Muscle layer of colon (tissue), 2 donors: Measurements from ENCODE around the gene SPRED2.

Source experiments
- H3K27ac ChIP-seq: one replicate; pipeline ENCODE4 v1.7.0; 2013; ENCODE audit warnings: low read depth, mild to moderate bottlenecking, low read length, moderate library complexity
- H3K27me3 ChIP-seq, 2 donors: one replicate each; pipeline ENCODE4 v1.7.0; 2013; ENCODE audit warnings: low read length in 2 of 2, mild to moderate bottlenecking in 2 of 2; ENCODE audit not compliant: insufficient read depth in 2 of 2, control insufficient read depth in 1 of 2
- H3K36me3 ChIP-seq: one replicate; pipeline ENCODE4 v1.7.0; 2013; ENCODE audit warnings: mild to moderate bottlenecking, low read length; ENCODE audit not compliant: insufficient read depth
- H3K4me1 ChIP-seq: one replicate; pipeline ENCODE4 v1.7.0; 2013; ENCODE audit warnings: mild to moderate bottlenecking, low read length; ENCODE audit not compliant: insufficient read depth
- H3K4me3 ChIP-seq, 2 donors: one replicate each; pipeline ENCODE4 v1.7.0; 2013; ENCODE audit warnings: low read length in 2 of 2, low read depth in 1 of 2, mild to moderate bottlenecking in 1 of 2, moderate library complexity in 1 of 2
- H3K9ac ChIP-seq: one replicate; pipeline ENCODE4 v1.7.0; 2013; ENCODE audit warnings: low read length
- H3K9me3 ChIP-seq: one replicate; pipeline ENCODE4 v1.7.0; 2013; ENCODE audit warnings: mild to moderate bottlenecking, low read length
- donor health status: abdominal sarcoma.
- donor health status: Adenocarcinoma of cecum.

Gene SPRED2

DNA sequence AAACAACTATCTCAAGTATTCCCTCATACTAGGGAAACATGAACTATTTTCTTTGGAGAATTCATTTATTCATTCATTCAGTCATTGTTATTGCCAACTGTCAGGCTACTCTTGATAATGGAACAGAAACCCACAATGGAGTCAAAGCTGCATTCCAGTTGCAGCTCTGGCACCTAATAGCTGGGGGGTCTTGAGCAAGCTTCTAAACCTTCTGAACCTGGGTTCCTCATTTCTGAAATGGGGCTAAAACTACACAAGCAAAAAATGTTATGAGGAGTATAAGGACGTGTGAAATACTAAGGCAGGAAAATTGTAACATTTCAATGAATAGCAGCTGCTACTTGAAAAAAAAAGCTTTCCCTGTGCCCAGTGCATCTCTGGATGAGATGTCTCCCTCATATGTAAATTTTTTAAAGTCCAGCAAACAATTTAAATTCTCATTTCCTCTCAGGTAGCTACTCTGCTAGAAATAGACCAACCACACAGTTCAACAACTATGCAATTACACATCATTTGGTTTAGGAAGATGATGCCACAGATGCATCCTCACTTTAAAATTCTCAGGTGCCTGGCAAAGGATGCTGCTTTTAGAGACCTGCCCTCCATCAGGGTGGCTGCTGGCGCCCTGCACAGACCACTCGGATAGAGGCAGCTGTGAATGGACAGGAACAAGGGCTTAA lies 38.5 kb downstream of the SPRED2 start:
- H3K4me1 ChIP-seq: peaks cover 5% of the 10 kb centered on the region
- no peak overlapping the region for H3K9ac ChIP-seq
- H3K27me3 ChIP-seq: no peaks in the 10 kb centered on the region
- H3K9me3 ChIP-seq: no peaks in the 10 kb centered on the region
- H3K4me3 ChIP-seq: no peak overlapping the region
- no peak overlapping the region for H3K27ac ChIP-seq
- no peaks in the 10 kb centered on the region for H3K36me3 ChIP-seq

DNA sequence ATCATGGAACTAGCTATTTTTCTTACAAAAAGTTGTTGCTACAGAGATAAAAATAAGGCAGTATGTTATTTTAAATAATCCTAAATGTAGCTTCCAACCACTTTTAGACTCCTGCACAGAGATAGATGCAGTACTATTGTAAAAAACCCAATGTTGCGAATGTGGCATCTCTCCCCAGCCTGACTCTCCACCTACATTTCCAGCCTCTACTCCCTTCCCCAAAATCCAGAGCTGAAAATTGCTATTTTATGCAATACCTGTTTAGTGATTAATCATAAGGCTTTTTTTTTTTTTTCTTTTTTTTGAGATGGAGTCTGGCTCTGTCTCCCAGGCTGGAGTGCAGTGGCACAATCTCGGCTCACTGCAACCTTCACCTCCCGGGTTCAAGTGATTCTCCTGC lies 39.4 kb downstream of the SPRED2 start:
- H3K4me1 ChIP-seq: peaks cover 5% of the 10 kb centered on the region
- no peaks in the 10 kb centered on the region for H3K36me3 ChIP-seq
- H3K9ac ChIP-seq: no peak overlapping the region
- H3K27ac ChIP-seq: no peak overlapping the region
- H3K27me3 ChIP-seq: no peaks in the 10 kb centered on the region
- no peaks in the 10 kb centered on the region for H3K9me3 ChIP-seq
- no peak overlapping the region for H3K4me3 ChIP-seq

DNA sequence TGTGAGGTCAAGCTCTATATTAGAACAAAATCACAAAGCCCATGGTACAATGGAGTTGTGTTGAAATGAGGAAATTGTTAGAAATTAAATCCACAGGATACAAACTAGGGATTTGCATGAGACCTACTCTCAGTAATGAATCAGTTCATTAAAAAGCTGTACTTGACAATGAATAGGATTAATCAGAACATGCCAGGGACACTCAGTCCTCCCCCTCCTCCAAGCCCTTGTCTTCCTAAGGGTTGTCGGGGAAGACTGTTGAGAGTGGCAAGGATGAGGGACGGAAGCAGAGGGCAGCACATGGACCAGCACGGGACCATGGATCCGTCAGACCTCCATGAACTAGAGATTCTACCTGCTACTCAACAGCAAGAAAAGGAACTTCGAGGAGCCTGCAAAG lies 39.8 kb downstream of the SPRED2 start:
- H3K9ac ChIP-seq: no peak overlapping the region
- no peaks in the 10 kb centered on the region for H3K9me3 ChIP-seq
- no peaks in the 10 kb centered on the region for H3K36me3 ChIP-seq
- H3K4me3 ChIP-seq: no peak overlapping the region
- H3K27me3 ChIP-seq: no peaks in the 10 kb centered on the region
- H3K4me1 ChIP-seq: peaks cover 5% of the 10 kb centered on the region
- no peak overlapping the region for H3K27ac ChIP-seq

DNA sequence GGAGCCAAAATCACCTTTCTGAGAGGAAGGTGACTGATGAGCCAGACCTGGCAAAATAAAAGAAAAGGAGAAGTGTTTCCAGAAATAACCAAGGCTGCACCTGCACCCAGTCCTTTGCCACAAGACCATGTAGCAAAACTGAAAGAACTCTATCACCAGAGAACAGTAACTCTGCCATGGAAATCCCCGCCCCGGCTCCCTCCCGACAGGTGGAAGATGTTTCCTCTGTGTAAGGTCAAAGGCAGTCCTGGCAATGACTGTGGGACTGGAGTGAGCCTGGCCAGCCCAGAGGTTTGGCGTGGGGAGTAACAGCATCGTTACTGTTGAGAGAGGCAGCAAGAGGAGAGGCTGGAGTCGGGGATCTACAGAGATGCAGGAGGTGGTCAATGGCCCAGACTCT lies 42.3 kb downstream of the SPRED2 start:
- Histone ChIP-seq H3K27ac (no peak overlapping the region), H3K4me1 (no peaks in the 10 kb centered on the region), H3K9me3 (no peaks in the 10 kb centered on the region)

DNA sequence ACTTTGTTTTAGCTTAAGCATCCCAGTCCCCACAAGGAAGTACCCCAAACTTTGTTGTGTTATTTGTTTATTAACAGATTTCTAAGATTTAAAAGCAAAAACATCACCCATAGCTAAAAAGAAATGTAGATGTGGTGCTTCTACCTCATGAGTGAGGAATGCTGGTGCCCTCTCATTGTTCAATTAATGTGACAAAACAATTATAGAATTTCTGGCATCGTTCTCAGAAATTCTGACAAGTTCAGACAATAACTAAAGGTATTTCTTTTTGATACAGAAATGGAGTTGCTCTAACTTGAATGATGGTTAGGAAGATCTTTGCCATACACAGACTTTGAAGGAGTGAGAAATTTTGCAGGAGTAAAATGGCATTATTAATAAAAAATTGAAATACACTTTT lies 42.9 kb downstream of the SPRED2 start:
- H3K4me1 ChIP-seq: no peaks in the 10 kb centered on the region
- H3K9ac ChIP-seq: no peak overlapping the region
- H3K27ac ChIP-seq: no peak overlapping the region
- H3K27me3 ChIP-seq: no peaks in the 10 kb centered on the region
- no peak overlapping the region for H3K4me3 ChIP-seq
- H3K9me3 ChIP-seq: no peaks in the 10 kb centered on the region
- no peaks in the 10 kb centered on the region for H3K36me3 ChIP-seq

More for the DNA sequence above, 42.3 kb downstream of the SPRED2 start:
- Histone ChIP-seq H3K27me3 (no peaks in the 10 kb centered on the region), H3K9ac (no peak overlapping the region), H3K4me3 (no peak overlapping the region), H3K36me3 (no peaks in the 10 kb centered on the region)

DNA sequence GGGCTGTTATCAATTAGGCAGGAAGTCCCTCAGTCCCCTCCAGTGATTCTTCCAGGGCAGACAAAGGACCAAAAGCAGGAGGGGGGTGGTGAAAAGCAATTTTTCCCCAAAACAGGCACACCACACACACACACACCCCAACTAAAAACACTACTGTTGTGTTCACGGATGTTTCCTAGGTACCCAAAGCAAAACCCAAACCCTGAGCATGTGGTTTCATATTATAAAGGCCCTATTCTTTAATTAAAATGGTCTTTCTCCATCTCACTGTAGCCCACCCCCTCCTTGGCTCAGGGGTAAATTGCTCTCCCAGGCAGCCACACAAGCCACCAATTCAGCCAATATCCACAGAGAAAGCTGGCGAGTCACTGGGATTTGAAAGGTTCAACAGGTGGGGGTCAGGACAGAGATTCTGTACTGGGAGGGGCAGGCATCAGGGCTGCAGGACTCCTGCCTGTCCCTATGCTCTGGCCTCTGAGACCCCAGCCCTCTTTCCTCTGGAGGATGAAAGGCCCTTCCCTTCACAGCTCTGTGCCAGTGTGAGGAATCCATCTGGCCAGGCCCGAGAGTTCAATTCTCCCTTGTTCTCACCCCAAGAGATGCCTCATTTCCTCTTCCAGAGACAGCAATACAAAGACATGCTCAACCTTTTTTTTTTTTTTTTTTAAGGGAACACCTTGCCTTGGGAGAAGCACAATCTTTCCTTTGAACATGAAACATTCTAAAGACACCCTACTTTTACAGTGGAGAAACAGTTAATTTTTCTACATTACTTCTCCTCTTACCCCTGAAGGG lies 43.6 kb downstream of the SPRED2 start:
- Histone ChIP-seq H3K36me3 (no peaks in the 10 kb centered on the region), H3K4me1 (peaks cover 4% of the 10 kb centered on the region), H3K27ac (no peak overlapping the region), H3K9me3 (no peaks in the 10 kb centered on the region), H3K27me3 (no peaks in the 10 kb centered on the region), H3K4me3 (no peak overlapping the region), H3K9ac (no peak overlapping the region)

DNA sequence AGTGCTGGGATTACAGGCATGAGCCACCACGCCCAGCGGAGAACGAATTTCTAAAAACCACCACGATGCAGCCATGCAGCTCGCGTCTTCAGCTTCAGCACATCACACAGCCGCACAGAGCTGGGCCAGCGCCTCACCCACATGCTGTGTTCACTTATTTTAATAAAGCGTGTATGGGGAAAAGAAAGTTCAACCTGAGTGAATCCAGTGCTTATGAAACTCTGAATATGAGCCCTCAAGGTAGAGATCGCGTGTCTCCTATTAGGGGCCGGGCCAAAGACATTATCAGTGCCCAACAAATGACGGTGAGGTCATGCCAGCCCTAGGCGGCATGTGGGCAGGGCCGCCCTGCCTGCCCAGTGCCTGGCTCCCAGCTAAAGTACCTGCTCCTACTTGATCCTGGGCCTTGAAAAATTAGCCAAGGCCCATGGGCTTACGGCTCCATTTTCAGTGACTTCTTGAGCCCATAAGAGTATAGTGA lies 44.3 kb downstream of the SPRED2 start:
- no peak overlapping the region for H3K4me3 ChIP-seq
- H3K27ac ChIP-seq: no peak overlapping the region
- H3K36me3 ChIP-seq: no peaks in the 10 kb centered on the region
- peaks cover 11% of the 10 kb centered on the region for H3K4me1 ChIP-seq
- no peaks in the 10 kb centered on the region for H3K9me3 ChIP-seq
- no peaks in the 10 kb centered on the region for H3K27me3 ChIP-seq
- no peak overlapping the region for H3K9ac ChIP-seq

DNA sequence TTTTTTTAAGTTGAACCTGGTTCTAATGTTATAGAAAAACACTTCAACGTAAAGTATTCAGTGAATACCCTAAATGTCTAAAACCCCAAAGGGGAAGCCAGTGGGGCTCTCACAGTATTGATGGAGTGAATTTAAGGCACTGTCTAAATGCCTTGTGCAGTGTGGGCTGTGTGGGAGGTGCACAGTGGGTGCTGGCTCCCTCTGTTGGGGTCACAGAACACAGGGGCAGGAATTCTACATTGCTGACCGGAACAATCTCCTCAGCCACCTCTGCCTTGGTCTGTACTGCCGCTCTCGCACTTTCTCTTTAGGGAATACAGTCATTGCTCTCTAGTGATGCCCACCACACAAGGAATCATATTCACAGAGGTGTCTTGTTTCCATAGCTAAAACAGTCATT lies 45.4 kb downstream of the SPRED2 start:
- H3K4me3 ChIP-seq: no peak overlapping the region
- peaks cover 22% of the 10 kb centered on the region for H3K4me1 ChIP-seq
- H3K27ac ChIP-seq: no peak overlapping the region
- H3K27me3 ChIP-seq: no peaks in the 10 kb centered on the region
- no peaks in the 10 kb centered on the region for H3K9me3 ChIP-seq
- H3K36me3 ChIP-seq: no peaks in the 10 kb centered on the region
- H3K9ac ChIP-seq: no peak overlapping the region

DNA sequence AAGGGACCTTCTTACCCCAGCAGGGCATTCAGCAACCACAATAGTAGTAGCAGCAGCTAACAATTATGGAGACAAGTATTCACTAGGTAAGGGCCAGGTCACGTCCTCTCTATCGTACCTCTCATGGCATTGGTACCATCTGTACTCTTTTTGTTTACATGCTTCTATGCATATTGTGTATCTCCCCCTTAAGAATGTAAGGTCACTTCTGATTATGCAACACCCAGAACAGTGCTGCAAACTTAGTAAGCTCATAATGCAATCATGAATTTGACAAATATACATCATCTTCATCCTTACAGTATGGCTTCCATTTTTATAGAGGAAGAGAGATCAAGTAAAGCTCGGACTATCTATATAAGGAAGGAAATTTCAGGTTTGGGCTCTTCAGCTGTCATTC lies 46.1 kb downstream of the SPRED2 start:
- no peak overlapping the region for H3K9ac ChIP-seq
- H3K9me3 ChIP-seq: no peaks in the 10 kb centered on the region
- H3K36me3 ChIP-seq: no peaks in the 10 kb centered on the region
- H3K27me3 ChIP-seq: no peaks in the 10 kb centered on the region
- no peak overlapping the region for H3K27ac ChIP-seq
- no peak overlapping the region for H3K4me3 ChIP-seq
- peaks cover 23% of the 10 kb centered on the region for H3K4me1 ChIP-seq

DNA sequence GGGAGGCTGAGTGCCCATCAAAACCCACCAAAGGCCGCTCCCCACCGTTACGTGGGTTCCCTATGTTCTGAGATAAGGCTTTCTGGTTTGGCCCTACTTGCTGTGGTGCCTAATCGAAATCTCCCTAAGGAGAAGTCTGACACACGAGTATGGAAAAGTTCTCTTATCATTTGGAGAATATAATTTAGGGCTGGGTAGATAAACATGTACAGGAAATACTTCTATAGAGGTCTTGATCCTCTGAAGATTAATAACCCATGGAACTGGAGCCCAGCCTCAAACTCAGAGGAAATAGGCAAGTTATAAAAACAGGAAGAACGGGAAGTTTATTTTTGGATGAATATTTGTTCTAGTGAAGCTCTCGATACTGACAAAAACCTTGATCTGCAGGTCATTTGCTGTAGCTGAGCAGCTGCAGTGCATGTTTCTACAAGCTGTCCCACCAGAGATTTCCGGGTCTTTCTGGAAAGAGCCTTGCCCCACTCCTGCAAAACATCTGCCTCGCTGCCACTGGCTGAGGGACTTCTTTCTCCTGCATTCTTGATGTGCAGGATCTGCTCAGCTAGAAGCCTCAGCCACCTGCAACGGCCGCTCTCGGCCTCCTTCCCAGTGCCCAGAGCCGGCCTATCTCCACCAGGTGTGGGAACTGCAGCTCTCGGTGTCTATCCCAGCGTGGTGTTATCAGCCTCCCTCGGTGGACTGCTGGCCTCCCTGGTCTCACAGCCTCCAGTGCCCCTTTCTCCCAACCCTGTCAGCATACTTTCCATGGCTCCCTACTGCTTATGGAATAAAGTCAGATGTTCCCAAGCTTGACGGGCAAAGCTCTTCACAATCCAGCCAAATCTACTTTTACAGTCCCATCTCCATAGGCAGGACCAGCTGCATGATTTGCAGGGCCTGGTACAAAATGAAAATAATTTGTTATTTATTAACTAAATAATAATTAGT lies 48.6 kb downstream of the SPRED2 start:
- Histone ChIP-seq H3K27ac (no peak overlapping the region), H3K36me3 (no peaks in the 10 kb centered on the region), H3K27me3 (no peaks in the 10 kb centered on the region), H3K4me1 (peaks cover 23% of the 10 kb centered on the region), H3K9me3 (no peaks in the 10 kb centered on the region), H3K4me3 (no peak overlapping the region), H3K9ac (no peak overlapping the region)

DNA sequence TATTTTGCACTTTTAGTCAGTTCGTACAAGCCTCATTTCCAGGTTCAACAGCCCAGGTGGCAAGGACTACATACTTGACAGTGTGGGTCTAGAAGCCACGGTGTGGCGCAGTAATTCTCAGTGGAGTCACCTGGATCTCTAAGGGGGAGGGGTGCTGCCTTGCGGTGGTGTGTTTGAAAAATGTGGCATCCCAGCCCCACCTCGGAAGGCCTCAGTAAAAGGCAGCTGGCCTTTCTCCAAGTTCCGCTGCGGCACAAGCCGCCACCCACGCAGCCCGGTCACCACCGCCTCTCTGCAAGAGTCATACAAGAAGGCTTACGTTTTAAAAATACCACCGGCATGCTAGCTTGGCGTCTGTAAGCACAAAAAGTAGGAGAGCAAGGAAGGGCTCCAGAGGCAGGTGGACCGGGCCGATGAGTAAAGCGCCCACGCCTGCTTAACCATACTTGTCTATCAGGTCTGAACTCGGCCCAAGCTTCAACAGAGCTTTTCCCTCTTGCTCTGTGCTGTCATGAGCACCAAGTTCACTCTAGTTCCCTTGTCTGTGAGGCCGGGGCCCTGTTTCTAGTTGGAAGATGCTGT lies 49.5 kb downstream of the SPRED2 start:
- Histone ChIP-seq H3K27me3 (no peaks in the 10 kb centered on the region), H3K4me3 (no peak overlapping the region), H3K9ac (no peak overlapping the region), H3K4me1 (peaks cover 23% of the 10 kb centered on the region), H3K9me3 (no peaks in the 10 kb centered on the region), H3K27ac (no peak overlapping the region), H3K36me3 (no peaks in the 10 kb centered on the region)
